NCI-H82 treated with DMSO at 0.1 percent for 48 hours (cell line): Measurements from ENCODE around the gene CDK13.
A peak's percentile ranks its signal among the peaks of the same experiment; 100 is the strongest.
"Not testable (repeated sequence)": the region's sequence is repeated elsewhere in the genome, so short reads cannot be mapped to it uniquely, and the experiment has no call there.

Source experiments
- DNase-seq: peaks from one replicate; lab custom pipeline; 2025; ENCODE audit not compliant: unreplicated experiment; lab: John Stamatoyannopoulos, UW

The CDK13 gene

DNA sequence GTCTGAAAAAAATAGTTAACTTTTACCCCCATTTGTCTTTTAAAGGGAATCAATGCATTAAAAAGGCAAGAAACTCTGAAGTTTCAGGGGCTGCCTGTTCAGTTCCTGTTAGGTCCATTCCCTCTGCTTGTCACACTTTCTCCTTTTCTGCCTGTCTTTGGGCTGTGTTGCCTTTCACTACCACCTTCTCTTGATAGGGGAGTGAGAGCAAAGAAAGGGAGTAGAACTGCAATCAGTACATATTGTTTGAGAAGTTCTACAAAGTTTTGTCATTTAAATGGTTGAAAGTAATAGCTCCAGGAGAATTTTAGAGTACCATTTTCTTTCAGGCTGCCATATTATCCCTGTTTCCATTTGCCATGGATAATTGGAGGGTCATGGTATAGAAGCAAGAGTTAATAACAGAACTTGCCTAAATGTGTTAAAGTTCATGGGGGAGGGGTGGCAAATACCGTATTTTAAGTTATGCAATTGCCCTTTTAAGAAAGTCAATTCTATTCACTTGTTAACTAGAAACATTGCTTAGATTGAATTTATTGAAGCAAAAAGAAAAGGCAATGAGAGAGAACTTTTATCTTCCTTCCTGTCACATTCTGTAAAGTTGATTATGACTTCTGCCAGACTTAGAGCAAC is 145.8 kb downstream of the CDK13 start:
- DNase-seq = no peak

DNA sequence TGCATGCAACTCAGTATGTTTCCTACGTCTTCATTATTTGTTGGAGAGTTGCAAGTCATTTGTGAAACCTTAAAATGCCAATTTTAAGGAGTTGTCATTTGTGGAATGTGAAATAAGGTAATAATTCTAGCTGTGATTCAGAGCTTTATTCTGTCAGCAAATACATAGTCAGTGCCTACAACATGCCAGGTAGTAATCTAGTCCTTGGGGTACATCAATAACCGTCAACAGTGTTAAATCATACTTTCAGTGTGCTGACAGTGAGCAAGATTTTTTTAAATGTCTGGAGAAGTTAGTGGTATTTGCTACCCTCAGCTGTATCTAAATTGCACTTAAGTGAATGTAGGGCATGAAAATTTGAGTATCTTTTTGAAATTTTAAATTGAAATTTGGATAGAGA is 147.7 kb downstream of the CDK13 start:
- no peak for DNase-seq

DNA sequence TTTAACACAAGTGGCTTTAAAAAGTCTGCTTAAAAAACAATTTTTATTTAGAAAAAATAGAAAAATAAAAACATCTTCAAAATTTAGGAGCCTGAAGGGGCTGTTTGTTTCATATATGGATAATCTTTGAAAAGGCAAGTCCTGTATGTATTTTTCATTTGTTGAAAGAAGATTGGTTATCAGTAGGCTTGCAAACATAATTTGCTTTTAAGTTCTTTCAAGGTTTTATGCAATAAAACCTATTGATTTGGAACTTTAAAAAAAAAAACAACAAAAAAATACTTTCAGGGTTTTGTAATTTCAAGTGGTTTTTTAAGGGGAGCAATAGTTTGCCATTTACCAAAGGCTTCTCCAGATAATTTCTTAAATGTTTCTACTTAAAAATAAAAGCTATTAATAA is 148.8 kb downstream of the CDK13 start:
- DNase-seq = no peak

DNA sequence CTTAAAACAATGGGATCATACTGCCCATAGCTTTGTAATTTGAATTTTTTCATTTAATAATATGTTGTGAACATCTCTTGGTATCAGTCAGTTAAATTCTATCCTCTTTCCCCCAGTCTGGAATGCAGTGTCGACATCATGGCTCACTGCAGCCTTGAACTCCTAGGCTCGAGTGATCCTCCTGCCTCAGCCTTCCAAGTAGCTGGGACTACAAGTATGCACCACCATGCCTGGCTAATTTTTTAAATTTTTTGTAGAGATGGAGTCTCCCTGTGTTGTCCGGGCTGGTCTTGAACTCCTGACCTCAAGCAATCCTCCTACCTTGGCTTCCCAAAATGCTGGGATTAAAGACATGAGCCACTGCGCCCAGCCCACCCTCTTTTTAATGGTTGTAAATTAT is 149.8 kb downstream of the CDK13 start:
- DNase-seq = no peak

DNA sequence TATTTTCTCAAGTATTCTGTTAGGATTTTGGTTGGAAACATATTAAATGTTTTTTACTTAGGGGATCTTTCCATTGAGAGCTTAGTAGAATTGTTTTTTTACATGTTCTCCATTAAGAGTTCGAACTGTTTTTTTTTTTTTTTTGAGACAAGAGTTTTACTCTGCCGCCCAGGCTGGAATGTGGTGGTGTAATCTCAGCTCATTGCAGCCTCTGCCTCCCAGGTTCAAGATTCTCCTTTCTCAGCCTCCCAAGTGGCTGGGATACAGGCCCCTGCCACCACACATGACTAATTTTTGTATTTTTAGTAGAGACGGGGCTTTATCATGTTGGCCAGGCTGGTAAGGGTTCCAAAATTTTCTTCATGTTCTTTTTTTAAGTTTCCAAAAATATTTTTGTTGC is 151.1 kb downstream of the CDK13 start:
- no peak for DNase-seq

DNA sequence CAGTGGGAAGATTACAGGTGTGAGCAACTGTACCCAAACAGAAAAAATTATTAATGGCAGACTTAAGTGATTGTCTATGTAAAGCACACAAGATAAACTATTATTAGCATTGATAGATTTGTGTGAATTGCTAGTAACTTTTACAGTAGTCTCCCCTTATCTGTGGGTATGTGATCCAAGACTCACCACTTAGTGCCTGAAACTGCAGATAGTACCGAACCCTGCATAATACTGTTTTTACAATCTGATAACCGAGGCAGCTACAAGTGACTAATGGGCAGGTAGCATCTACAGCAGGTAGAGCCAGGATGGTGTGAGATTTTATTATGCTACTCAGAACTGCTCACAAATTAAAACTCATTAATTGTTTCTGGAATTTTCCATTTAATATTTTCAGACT is 152.8 kb downstream of the CDK13 start:
- DNase-seq = no peak

DNA sequence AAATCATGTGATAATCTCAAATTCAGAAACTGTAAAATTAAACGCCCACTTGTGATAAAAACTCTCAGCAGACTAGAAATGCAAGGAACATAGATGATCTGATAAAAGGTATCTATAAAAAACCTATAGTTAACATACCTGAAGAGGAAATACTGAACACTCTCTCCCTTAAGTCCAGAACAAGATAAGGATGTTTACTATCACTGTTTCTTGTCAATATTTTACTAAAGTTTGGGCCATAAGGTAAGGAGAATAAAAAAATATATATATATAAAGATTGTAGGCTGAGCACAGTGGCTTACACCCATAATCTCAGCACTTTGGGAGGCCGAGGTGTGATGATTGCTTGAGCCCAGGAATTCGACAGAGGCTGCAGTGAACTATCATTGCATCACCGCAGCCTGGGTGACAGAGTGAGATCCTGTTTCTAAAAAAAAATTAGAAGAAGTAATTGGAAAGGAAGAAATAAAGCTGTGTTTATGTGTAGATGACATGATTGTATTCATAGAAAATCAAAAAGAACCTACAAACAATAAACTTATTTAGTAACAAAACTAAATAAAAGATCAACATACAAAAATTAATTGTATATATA is 155.9 kb downstream of the CDK13 start:
- DNase-seq = no peak

DNA sequence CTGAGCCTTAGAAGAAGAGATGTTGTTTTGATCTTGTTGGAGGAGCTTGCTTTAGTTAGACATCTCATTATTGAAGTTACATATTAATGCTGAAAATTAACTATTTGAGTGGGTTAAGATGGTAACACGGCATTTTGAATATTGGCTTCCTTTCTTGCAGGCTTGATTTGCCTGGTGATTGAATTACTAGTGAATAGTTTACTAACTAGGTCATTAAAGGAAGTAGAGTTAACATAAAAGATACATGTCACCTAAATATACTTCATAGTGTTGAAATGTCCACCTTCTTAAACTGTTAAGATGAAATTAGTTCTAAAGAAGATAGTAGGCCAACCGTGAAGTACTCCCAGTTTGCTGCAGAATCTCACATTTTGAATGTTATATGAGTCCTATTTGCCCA is 165.9 kb downstream of the CDK13 start:
- DNase-seq = no peak

DNA sequence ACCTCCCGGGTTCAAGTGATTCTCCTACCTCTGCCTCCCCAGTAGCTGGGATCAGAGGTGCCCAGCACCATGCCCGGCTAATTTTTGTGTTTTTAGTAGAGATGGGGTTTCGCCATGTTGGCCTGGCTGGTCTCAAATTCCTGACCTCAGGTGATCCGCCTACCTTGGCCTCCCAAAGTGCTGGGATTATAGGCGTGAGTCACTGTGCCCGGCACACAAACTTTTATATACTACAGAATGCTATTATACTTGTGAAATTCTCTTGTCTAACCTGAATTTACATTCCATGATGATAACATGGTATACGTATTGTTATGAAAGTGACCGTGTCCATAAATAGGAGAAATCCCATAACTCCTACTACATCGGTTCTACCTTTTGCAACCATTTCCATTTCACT is 167.1 kb downstream of the CDK13 start:
- DNase-seq = not testable (repeated sequence)

DNA sequence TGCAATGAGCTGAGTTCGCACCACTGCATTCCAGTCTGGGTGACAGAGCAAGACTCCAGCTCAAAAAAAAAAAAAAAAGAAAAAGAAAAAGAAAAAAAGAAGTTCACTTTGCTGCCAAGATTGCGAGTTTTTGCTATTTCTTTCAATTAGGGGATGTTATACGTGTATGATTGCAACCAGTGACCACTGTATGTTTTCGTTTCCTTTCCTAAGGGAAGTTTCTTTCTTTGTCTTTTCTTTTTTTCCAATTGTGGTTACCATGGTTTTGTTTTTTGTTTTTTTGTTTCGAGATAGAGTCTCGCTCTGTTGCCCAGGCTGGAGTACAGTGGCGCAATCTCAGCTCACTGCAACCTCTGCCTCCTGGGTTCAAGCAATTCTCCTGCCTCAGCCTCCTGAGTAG is 168.1 kb downstream of the CDK13 start:
- not testable (repeated sequence) for DNase-seq

DNA sequence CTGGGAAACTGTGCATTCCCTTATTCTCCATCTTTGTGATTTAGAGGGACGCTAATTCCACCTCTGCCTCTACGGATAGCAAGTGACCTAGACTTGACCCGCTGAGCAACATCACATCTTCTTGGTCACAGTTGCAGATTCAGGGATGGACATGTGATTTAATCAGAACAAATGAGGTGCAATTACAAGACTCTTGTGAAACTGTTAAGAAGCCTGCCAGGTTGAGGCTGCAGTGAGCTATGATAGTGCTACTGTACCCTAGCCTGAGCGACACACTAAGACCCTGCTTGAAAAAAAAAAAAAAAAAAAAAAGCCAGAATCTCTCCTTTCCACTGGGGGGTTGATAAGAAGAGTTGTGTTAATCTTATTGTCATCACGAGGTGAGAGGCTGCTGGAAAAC is 170.0 kb downstream of the CDK13 start:
- no peak for DNase-seq

DNA sequence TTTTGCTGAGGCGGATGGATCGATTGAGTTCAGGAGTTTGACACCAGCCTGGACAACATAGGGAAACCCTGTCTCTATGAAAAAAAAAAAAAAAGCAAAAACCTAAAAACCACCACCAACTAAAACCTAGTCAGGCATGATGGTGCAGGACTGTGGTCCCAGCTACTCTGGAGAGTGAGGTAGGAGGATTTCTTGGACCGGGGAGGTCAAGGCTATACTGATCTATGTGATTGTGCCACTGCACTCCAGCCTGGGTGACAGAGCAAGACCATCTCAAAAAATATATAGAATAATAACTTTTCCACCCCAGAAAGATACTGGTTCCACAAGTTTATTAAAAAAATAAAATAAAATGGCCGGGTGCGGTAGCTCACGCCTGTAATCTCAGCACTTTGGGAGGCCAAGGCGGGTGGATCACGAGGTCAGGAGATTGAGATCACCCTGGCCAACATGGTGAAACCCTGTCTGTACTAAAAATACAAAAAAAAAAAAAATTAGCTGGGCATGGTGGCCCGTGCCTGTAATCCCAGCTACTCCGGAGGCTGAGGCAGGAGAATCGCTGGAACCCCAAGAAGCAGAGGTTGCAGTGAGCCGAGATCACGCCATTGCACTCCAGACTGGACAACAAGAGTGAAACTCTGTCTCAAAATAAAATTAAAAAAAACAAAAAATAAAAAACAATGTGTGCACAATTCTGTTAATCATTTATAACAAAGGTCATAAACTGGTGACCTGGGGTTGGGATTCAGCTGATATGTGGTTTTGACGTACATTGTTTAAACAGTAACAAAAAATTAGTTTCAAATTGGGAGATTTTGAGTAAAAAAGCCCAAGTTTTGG is 172.3 kb downstream of the CDK13 start:
- DNase-seq = not testable (repeated sequence)

DNA sequence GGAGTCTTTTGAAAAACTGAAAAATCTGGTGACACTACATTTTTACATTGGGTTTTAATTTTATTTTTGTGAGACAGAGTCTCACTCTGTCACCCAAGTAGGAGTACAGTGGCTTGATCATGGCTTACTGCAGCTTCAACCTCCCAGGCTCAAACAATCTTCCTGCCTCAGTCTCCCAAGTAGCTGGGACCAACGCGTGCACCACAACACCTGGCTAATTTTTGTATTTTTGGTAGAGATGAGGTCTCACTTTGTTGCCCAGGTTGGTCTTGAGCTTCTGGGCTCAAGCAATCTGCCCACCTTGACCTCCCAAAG is 172.8 kb downstream of the CDK13 start:
- no peak for DNase-seq

DNA sequence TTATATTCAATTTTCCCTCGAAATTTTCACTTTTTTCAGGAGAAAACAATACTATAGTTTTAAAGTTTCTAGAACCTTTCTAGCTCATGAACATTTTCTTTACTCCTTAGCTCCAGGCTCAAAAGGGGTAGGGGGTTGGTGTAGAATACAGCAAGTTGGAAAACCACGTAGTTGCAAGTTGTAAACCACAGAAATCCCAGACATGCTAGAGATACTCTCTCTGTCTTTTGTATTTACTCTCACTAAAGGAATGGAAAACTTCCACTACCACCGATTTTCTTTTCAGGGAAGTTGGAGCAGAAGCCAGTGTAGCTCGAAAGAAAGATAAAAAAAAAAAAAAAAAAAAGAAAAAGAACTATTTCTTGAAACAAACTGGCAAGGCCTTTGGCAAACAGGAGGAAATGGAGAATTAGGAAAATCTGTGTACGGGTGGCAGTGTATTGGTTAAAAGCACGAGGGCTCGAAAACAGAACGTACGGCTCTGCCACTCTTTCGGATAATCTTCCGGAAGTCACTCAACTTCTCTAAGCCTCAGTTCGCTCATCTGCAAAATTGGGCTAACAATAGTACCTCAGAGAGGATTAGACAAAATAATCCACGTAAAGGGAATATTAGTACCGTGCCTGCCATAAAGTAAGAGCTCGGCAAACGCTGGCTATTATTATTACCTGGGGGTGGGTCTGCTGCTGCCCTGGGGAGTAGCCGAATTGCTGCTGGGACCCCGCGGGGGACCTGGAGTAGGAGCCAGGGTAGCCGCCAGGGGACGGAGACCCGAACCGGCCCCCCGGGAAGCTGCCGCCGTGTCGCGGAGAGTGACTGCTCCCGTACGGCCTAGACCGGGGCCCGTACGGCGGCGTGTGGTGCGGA is 183.7 kb downstream of the CDK13 start:
- DNase-seq = no peak

DNA sequence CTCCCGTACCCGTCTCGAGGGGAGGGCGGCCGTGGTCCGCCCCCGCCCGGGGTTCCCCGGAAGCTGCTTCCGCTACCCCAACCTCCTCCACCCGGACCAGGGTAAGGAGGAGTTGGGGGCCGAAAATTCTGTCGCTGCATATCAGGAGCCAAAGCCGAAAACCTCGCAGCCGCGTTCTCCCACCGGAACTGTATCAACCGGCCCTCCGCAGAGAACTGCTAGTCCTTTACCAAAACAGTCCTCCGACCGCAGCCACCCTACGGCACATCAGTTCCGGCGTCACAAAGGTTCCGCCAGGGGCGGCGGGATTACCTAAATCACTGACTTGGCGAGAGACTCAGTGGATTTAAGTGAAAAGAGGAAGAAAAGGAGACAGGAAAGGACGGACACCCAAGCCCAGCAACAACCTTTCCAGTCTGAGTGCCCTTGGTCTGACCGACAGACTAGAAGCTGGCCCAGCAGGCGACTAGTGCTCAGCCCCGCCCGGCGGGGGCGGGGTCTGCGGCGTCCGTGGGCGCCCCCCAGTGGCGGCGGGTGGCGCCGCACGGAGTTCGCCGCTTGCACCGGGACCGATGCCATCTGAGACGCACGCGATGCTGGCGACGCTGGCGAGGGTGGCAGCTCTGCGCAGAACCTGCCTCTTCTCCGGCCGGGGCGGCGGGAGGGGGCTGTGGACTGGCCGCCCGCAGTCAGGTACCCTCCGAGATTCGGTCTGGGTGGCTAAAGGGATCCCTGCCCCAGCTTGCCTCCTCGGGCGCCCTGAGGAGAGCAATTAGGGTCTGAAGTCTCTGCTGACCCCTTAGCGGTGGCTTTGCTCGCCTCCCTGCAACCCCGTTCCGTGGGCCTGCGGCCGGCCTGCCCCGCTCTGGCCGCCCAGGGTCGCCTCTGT is 184.6 kb downstream of the CDK13 start, which contains the start of the genes MPLKIP and SUGCT:
Gene MPLKIP (minus strand): TSS at position 195 of the 889 bp plus-strand sequence. CDS start 55 bp downstream, at position 140.
Gene SUGCT (plus strand): TSS at position 578 of the 889 bp plus-strand sequence.
- DNase-seq = peak; percentile 88

DNA sequence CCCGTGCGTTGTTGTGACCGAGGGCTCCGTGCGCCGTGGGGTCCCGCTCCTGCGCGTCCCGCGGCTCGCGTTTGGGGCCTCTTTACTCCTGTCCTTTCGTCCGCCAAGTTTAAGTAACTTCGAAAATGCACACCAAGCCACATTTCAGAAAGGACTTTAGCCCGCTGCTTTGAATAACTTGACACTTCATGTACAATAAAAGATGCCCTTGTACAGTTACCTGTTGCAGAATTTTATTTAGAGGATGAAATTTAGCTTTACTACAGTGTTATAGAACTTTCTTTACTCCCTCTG is 185.2 kb downstream of the CDK13 start:
- no peak for DNase-seq

DNA sequence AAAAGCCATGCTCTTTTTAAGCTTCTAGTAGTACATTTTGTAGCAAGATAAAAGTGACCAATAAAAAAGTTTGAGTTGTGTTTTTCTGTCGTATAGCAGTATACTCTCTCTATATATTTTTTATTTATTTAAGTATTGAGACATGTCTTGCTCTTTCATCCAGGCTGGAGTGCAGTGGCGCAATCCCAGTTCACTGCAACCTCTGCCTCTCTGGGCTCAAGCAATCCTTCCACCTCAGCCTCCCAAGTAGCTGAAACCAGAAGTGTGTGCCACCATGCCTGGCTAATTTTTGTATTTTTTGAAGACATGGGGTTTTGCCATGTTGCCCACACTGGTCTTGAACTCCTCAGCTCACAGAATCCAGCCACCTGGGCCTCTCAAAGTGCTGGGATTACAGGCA is 187.5 kb downstream of the CDK13 start:
- DNase-seq = no peak

DNA sequence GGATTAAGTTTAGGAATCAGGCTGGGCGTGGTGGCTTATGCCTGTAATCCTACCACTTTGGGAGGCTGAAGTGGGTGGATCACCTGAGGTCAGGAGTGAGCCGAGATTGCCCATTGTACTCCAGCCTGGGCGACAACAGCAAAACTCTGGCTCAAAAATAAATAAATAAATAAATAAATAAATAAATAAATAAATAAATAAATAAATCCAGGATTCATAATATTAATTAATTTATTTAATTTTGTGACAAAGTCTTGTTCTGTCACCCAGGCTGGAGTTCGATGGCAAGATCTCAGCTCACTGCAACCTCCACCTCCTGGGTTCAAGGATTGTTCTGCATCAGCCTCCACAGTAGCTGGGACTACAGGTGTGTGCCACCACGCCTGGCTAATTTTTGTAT is 188.9 kb downstream of the CDK13 start:
- DNase-seq = peak; percentile 29

DNA sequence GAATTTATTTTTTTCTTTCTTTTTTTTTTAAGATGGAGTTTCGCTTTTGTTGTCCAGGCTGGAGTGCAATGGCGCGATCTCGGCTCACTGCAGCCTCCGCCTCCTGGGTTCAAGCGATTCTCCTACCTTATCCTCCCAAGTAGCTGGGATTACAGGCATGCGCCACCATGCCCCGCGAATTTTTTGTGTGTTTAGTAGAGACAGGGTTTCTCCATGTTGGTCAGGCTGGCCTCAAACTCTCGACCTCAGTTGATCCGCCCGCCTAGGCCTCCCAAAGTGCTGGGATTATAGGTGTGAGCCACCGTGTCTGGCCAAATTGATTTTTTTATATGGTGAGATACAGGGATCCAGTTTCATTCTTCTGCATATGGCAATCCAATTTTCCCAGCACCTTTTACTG is 189.8 kb downstream of the CDK13 start:
- not testable (repeated sequence) for DNase-seq

DNA sequence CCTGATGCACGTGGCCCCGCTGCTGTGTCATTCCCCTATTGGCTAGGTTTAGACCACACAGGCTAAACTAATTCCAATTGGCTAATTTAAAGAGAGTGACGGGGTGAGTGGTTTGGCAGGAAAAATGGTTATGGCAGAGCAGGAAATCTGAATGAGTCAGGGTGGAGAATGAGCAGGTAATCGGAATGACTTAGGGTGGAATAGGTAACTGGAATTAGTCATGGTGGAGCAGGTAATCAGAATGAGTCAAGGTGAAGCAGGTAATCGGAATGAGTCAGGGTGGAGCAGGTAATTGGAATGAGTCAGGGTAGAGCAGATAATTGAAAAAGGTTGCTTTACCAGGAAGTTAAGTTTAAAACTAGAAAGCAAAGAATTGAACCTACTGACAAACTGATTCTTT is 191.9 kb downstream of the CDK13 start:
- DNase-seq = not testable (repeated sequence)
